Measurements from ENCODE around the gene CES2.

Gene CES2

DNA sequence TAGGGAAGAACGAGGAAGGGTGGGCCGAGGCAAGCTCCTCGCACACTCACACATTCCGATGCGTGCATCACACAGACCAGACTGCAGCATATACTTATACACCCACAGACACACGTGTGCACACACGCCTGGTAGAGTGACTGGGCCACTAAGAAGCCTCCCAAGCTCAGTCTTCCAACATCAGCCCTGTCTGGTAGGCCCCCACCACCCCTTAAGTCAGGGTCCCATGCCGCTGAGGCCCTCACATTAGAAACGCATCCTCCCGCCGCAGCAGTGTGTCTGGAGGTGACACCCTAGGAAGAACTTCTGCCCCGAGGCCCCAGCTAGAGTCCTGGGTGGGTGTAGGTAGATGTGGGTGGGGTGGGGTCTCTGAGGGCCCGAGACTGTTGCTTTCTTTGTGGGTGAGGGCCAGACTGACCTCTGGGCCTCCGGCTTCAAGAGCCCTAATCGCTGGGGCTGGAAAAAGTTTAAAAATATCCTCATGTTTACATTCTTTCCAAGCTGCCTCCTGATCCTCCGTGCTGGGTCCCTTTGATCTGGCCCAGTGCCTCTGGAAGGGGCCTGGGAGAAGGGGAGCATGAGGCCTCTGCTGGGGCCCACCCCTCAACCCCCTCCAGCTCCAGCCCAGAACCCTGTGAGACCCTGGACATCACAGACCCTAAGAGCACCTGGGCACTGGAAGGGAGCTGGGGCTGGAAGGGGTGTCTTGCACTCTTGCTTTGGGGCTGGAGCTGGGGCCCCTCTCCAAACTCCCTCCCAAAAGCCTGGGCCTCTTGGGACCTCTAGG, 30.3 kb upstream of the CES2 start:
- Histone ChIP-seq H3K9ac (ENCODE audit: low read length) (no peak overlapping the region), H2BK120ac (ENCODE audit: low read depth, low read length) (peak overlapping the region; percentile 88)

DNA sequence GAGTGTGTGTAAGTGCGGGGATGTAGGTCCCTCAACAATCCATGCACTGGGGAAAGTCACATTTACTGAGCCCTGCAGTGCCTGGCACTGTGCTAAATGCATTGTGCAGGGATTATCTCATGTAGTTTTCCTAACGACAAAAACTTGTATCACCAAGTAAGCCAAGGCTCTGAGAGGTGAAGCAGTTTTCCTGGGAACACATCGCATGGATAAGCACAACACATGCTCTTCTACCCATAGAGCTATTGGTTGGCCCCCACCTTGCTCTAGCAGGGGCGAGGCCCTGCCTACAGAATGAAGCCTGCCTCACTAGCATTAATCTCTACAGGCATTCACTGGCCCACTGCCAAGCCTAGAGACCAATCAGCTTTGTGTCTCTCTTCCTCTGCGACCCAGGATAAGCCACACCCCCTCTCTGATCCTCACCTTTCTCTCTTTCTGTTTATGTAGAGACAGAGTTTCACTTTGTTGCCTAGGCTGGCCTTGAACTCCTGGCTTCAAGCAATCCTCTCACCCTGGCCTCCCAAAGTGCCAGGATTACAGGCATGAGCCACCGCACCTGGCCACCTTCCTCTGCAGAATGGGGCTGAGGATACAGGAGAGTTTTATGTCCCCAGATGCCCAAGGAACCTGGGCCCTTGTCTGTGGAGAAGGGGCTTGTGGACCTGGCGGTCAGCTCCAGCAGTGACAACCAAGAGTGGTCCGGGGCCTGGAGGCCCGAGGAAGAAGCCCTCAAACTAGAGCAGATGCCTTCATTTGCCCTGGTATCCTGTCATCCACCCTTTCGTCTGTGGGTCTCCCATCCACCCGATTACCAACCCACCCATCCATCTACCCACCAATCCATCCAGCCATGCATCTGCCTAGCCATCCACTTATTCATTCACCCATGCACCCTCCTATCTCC, 29.4 kb upstream of the CES2 start:
- H2AK5ac ChIP-seq (ENCODE audit: low read length, severe bottlenecking) = no peak overlapping the region
- H3K4me3 ChIP-seq (ENCODE audit: insufficient read depth in 1 of 2, low read depth in 1 of 2, low read length in 2 of 2) = no peak overlapping the region
- H3K4me2 ChIP-seq (ENCODE audit: low read length, poor library complexity, severe bottlenecking) = no peak overlapping the region
- peaks cover 19 to 33% of the 10 kb centered on the region in 2 experiments for H3K27me3 ChIP-seq (ENCODE audit: control insufficient read depth in 1 of 2, insufficient read depth in 1 of 2, low read length in 2 of 2)
- peak overlapping the region; percentile 97 for H2BK15ac ChIP-seq (ENCODE audit: low read depth, poor library complexity, severe bottlenecking)
- H4K8ac ChIP-seq (ENCODE audit: low read length) = peak overlapping the region; percentile 74
- H3K9ac ChIP-seq (ENCODE audit: low read length) = no peak overlapping the region
- peak overlapping the region in 1 of 2 experiments; percentile 79 for H3K14ac ChIP-seq (ENCODE audit: low read length in 2 of 2)
- no peak overlapping the region for H3K23ac ChIP-seq (ENCODE audit: low read length in 2 of 2)
- H3K79me1 ChIP-seq (replicated peaks; ENCODE audit: low read length, poor library complexity, severe bottlenecking) = no peaks in the 10 kb centered on the region
- WGBS = 83% methylated on average over 11 of the region's 11 CpGs
- H3K36me3 ChIP-seq (ENCODE audit: control insufficient read depth in 1 of 2, insufficient read depth in 2 of 2, low read depth in 1 of 2, low read length in 2 of 2) = no peaks in the 10 kb centered on the region
- H2BK120ac ChIP-seq (ENCODE audit: low read depth, low read length) = peak overlapping the region; percentile 11
- H3K27ac ChIP-seq (ENCODE audit: low read length, poor library complexity, severe bottlenecking) = no peak overlapping the region
- peak overlapping the region; percentile 45 to 84 for H3K4ac ChIP-seq (ENCODE audit: low read depth in 1 of 2, low read length in 2 of 2)
- H2AFZ ChIP-seq (ENCODE audit: low read depth, low read length) = no peak overlapping the region
- no peak overlapping the region for H2BK5ac ChIP-seq (ENCODE audit: low read depth, low read length, poor library complexity, severe bottlenecking)
- H4K91ac ChIP-seq (ENCODE audit: low read length) = peak overlapping the region; percentile 57
- DNase-seq = no peak
- H3K9me3 ChIP-seq (ENCODE audit: control insufficient read depth, low read length) = no peaks in the 10 kb centered on the region
- peak overlapping the region; percentile 90 to 95 for H3K18ac ChIP-seq (ENCODE audit: low read depth in 1 of 2, low read length in 2 of 2)
- H3K4me1 ChIP-seq (ENCODE audit: control insufficient read depth, insufficient read depth, low read depth, low read length) = peaks cover 20% of the 10 kb centered on the region
- peak overlapping the region; percentile 44 to 69 for H2BK12ac ChIP-seq (ENCODE audit: low read length in 2 of 2)

More for the DNA sequence above, 30.3 kb upstream of the CES2 start:
- no peaks in the 10 kb centered on the region for H3K79me1 ChIP-seq (replicated peaks; ENCODE audit: low read length, poor library complexity, severe bottlenecking)
- H2AK5ac ChIP-seq (ENCODE audit: low read length, severe bottlenecking) = no peak overlapping the region
- H2AFZ ChIP-seq (ENCODE audit: low read depth, low read length) = no peak overlapping the region
- H2BK15ac ChIP-seq (ENCODE audit: low read depth, poor library complexity, severe bottlenecking) = peak overlapping the region; percentile 78
- peak overlapping the region; percentile 90 to 97 for H3K18ac ChIP-seq (ENCODE audit: low read depth in 1 of 2, low read length in 2 of 2)
- no peaks in the 10 kb centered on the region for H3K36me3 ChIP-seq (ENCODE audit: control insufficient read depth in 1 of 2, insufficient read depth in 2 of 2, low read depth in 1 of 2, low read length in 2 of 2)
- peaks cover 19 to 27% of the 10 kb centered on the region in 2 experiments for H3K27me3 ChIP-seq (ENCODE audit: control insufficient read depth in 1 of 2, insufficient read depth in 1 of 2, low read length in 2 of 2)
- H3K4me2 ChIP-seq (ENCODE audit: low read length, poor library complexity, severe bottlenecking) = no peak overlapping the region
- no peak overlapping the region for H3K27ac ChIP-seq (ENCODE audit: low read length, poor library complexity, severe bottlenecking)
- H3K4me3 ChIP-seq (ENCODE audit: insufficient read depth in 1 of 2, low read depth in 1 of 2, low read length in 2 of 2) = no peak overlapping the region
- peak overlapping the region; percentile 96 to 98 for H3K4ac ChIP-seq (ENCODE audit: low read depth in 1 of 2, low read length in 2 of 2)
- peaks cover 28% of the 10 kb centered on the region for H3K4me1 ChIP-seq (ENCODE audit: control insufficient read depth, insufficient read depth, low read depth, low read length)
- peak; percentile 77 for DNase-seq
- no peak overlapping the region for H2BK5ac ChIP-seq (ENCODE audit: low read depth, low read length, poor library complexity, severe bottlenecking)
- 55% methylated on average over 15 of the region's 16 CpGs for WGBS
- H4K91ac ChIP-seq (ENCODE audit: low read length) = peak overlapping the region; percentile 98
- H3K14ac ChIP-seq (ENCODE audit: low read length in 2 of 2) = peak overlapping the region in 1 of 2 experiments; percentile 95
- H3K23ac ChIP-seq (ENCODE audit: low read length in 2 of 2) = peak overlapping the region in 1 of 2 experiments; percentile 34
- H4K8ac ChIP-seq (ENCODE audit: low read length) = peak overlapping the region; percentile 96
- peak overlapping the region; percentile 97 to 99 for H2BK12ac ChIP-seq (ENCODE audit: low read length in 2 of 2)
- H3K9me3 ChIP-seq (ENCODE audit: control insufficient read depth, low read length) = no peaks in the 10 kb centered on the region

DNA sequence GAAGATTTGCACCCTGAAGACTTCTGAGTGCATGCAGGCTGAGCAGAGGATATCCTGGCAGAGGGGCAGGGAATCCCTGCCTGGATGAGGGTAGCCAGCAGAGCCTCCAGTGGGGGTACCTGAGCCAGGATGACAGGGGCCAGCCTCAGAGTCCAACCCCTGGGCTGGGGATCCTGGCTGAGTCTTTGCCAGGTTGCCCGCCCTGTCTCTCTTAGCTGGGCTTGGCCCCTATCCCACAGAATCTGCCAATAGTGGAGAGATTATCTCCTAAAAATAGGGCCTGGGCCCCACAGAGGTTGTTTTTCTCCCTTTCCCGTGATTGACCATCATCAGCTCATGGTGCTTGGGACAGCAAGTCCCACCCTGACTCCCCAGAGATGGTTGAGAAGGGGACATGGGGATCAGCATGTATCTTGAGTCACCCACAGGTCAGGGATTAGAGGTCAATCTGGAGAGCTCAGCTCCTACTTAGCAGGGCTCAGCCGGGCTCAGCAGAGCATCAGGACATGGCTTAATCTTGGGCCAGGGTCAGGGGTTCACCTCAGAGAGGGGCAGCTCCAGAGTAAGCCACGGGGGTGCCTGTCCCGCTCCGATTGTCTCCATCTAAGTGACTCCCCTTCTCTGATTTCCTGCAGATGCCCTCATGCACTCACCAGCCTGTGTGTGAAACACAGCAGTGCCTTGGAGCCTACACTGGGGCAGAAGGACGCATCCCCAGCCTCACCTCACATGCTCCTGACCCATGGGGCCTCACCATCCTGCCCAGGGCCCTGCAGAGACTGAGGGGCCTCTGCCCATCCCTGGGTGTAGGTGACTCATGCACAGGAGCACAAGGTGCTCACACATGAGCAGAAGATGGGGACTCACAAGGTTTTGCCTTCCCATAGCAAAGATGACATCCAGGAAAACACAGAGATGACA, 28.1 kb upstream of the CES2 start:
- Histone ChIP-seq H3K79me1 (replicated peaks; ENCODE audit: low read length, poor library complexity, severe bottlenecking) (no peaks in the 10 kb centered on the region), H3K23ac (ENCODE audit: low read length in 2 of 2) (no peak overlapping the region), H3K36me3 (ENCODE audit: control insufficient read depth in 1 of 2, insufficient read depth in 2 of 2, low read depth in 1 of 2, low read length in 2 of 2) (no peaks in the 10 kb centered on the region), H3K27ac (ENCODE audit: low read length, poor library complexity, severe bottlenecking) (no peak overlapping the region), H3K9me3 (ENCODE audit: control insufficient read depth, low read length) (no peaks in the 10 kb centered on the region), H3K9ac (ENCODE audit: low read length) (no peak overlapping the region), H3K4ac (ENCODE audit: low read depth in 1 of 2, low read length in 2 of 2) (no peak overlapping the region), H3K14ac (ENCODE audit: low read length in 2 of 2) (peak overlapping the region in 1 of 2 experiments; percentile 45), H3K4me2 (ENCODE audit: low read length, poor library complexity, severe bottlenecking) (no peak overlapping the region), H3K4me1 (ENCODE audit: control insufficient read depth, insufficient read depth, low read depth, low read length) (peaks cover 15% of the 10 kb centered on the region), H2BK120ac (ENCODE audit: low read depth, low read length) (peak overlapping the region; percentile 4), H3K27me3 (ENCODE audit: control insufficient read depth in 1 of 2, insufficient read depth in 1 of 2, low read length in 2 of 2) (peaks cover 19 to 35% of the 10 kb centered on the region in 2 experiments), H2BK5ac (ENCODE audit: low read depth, low read length, poor library complexity, severe bottlenecking) (no peak overlapping the region), H4K8ac (ENCODE audit: low read length) (no peak overlapping the region), H4K91ac (ENCODE audit: low read length) (peak overlapping the region; percentile 55), H2BK12ac (ENCODE audit: low read length in 2 of 2) (peak overlapping the region; percentile 63 to 65), H2AK5ac (ENCODE audit: low read length, severe bottlenecking) (no peak overlapping the region), H3K18ac (ENCODE audit: low read depth in 1 of 2, low read length in 2 of 2) (peak overlapping the region in 1 of 2 experiments; percentile 46), H2BK15ac (ENCODE audit: low read depth, poor library complexity, severe bottlenecking) (peak overlapping the region; percentile 85), H2AFZ (ENCODE audit: low read depth, low read length) (no peak overlapping the region), H3K4me3 (ENCODE audit: insufficient read depth in 1 of 2, low read depth in 1 of 2, low read length in 2 of 2) (no peak overlapping the region)
- WGBS = 71% methylated on average over 7 of the region's 7 CpGs
- no peak for DNase-seq

Data from mesenchymal stem cell (in vitro differentiated cells and primary cell).